Endothelial cell of umbilical vein (primary cell): ENCODE results near the gene ADARB2. TPM values are rescaled to one million over a fixed set of nuclear protein-coding genes. Genes with fewer than 3 reads are reported as not detected.

Source experiments
- BruUV-seq: library from RNA; stranded (reverse); fragments of 400-500 nt; replicated peaks from 2 replicates; lab custom pipeline; 2021; lab: Mats Ljungman, UMichigan
- CTCF ChIA-PET: fragments of 300-600, 350-600 bp; sonication (Branson Sonifier 250); formaldehyde crosslinking; loops from one replicate; lab custom pipeline; 2021; ENCODE audit warnings: antibody characterized with exemption, inconsistent platforms; lab: Charles Lee
- POLR2A ChIA-PET: fragments of 300-600, 350-600 bp; sonication (Branson Sonifier 250); formaldehyde crosslinking; loops from one replicate; lab custom pipeline; 2021; ENCODE audit warnings: antibody characterized with exemption, inconsistent platforms; lab: Charles Lee
- DNase-seq: peaks from one replicate; pipeline ENCODE4 v3.0.0-alpha.2; 2011; ENCODE audit warnings: low read depth, low spot score
- FAIRE-seq: peaks from 2 replicates; lab custom pipeline; 2011; peaks lifted over from hg19 to GRCh38; lab: Jason Lieb, UNC
- H2AFZ ChIP-seq: 2 replicates; pipeline ENCODE4 v1.6.0; 2012; ENCODE audit warnings: low read depth, low read length, control low read depth, inconsistent platforms
- H3K27ac ChIP-seq: 2 replicates; pipeline ENCODE4 v1.5.1; 2011; ENCODE audit warnings: low read depth, mild to moderate bottlenecking, control low read depth, low read length, moderate library complexity; ENCODE audit not compliant: insufficient read depth
- H3K27me3 ChIP-seq, 2 experiments: 2 replicates each; pipeline versions ENCODE4 v1.6.0 to v1.6.1; 2011; ENCODE audit warnings: low read length in 2 of 2, mixed read lengths in 1 of 2; ENCODE audit not compliant: control insufficient read depth in 2 of 2, insufficient read depth in 2 of 2
- H3K36me3 ChIP-seq, 2 experiments: 2 replicates in 1 of 2; 3 replicates in 1 of 2; pipeline ENCODE4 v1.5.1; 2011; ENCODE audit warnings: low read length in 2 of 2, mild to moderate bottlenecking in 1 of 2, moderate library complexity in 1 of 2; ENCODE audit not compliant: control insufficient read depth in 2 of 2, insufficient read depth in 2 of 2; ENCODE audit errors: extremely low read depth in 1 of 2
- H3K4me1 ChIP-seq: 3 replicates; pipeline ENCODE4 v1.5.1; 2011; ENCODE audit warnings: mild to moderate bottlenecking, low read length; ENCODE audit not compliant: control insufficient read depth, insufficient read depth; ENCODE audit errors: extremely low read depth
- H3K4me2 ChIP-seq: 2 replicates; pipeline ENCODE4 v1.6.1; 2011; ENCODE audit warnings: low read length, control low read depth, mixed read lengths; ENCODE audit not compliant: insufficient read depth
- H3K4me3 ChIP-seq, 3 experiments: fragments of 200-600 bp in 1 of 3; sonication (generic), shearing (Covaris generic) in 1 of 3; replicated peaks in 1 of 3; 2 replicates each; pipeline ENCODE4 v1.5.1; 2011 to 2016; ENCODE audit warnings: control low read depth in 3 of 3, low read length in 3 of 3, mild to moderate bottlenecking in 2 of 3, inconsistent platforms in 1 of 3, low read depth in 1 of 3, moderate library complexity in 1 of 3; ENCODE audit not compliant: insufficient read depth in 1 of 3
- H3K79me2 ChIP-seq: 2 replicates; pipeline ENCODE4 v1.6.0; 2012; ENCODE audit warnings: low read length, inconsistent platforms; ENCODE audit not compliant: control insufficient read depth, insufficient read depth
- H3K9ac ChIP-seq: replicated peaks from 2 replicates; pipeline ENCODE3; 2011; ENCODE audit warnings: low read length, control low read depth; ENCODE audit not compliant: insufficient read depth; ENCODE audit errors: extremely low read depth
- H3K9me1 ChIP-seq: replicated peaks from 3 replicates; pipeline ENCODE4 v1.6.0; 2011; ENCODE audit warnings: mild to moderate bottlenecking, low read length; ENCODE audit not compliant: control insufficient read depth, insufficient read depth; ENCODE audit errors: extremely low read depth
- H3K9me3 ChIP-seq: replicated peaks from 2 replicates; pipeline ENCODE4 v1.5.1; 2012; ENCODE audit warnings: low read length, inconsistent platforms; ENCODE audit not compliant: control insufficient read depth, insufficient read depth
- H4K20me1 ChIP-seq: replicated peaks from 2 replicates; pipeline ENCODE3; 2011; ENCODE audit warnings: mild to moderate bottlenecking, low read length; ENCODE audit not compliant: control insufficient read depth, insufficient read depth; ENCODE audit errors: extremely low read depth
- CTCF ChIP-seq, 2 donors: IDR thresholded peaks; 1 replicate in 1 of 2; 2 replicates in 1 of 2; pipeline ENCODE4 v1.5.1; 2011; ENCODE audit warnings: low read length in 2 of 2, mild to moderate bottlenecking in 2 of 2, moderate library complexity in 2 of 2, control low read depth in 1 of 2, inconsistent platforms in 1 of 2, low read depth in 1 of 2; ENCODE audit not compliant: insufficient read depth in 1 of 2; ENCODE audit errors: extremely low read depth in 1 of 2
- EZH2 ChIP-seq: IDR thresholded peaks from 2 replicates; pipeline ENCODE4 v1.6.1; 2012; ENCODE audit warnings: borderline replicate concordance, low read depth, mild to moderate bottlenecking, moderate library complexity, low read length, inconsistent platforms; ENCODE audit not compliant: severe bottlenecking
- FOS ChIP-seq: IDR thresholded peaks from 2 replicates; pipeline ENCODE4 v1.6.1; 2011; ENCODE audit warnings: mild to moderate bottlenecking, low read length, moderate library complexity, borderline replicate concordance; ENCODE audit not compliant: insufficient read depth
- GATA2 ChIP-seq: IDR thresholded peaks from 2 replicates; pipeline ENCODE4 v1.7.0; 2011; ENCODE audit warnings: low read depth, mild to moderate bottlenecking, moderate library complexity, mixed read lengths, low read length; ENCODE audit not compliant: insufficient read length, insufficient read depth
- JUN ChIP-seq: IDR thresholded peaks from 2 replicates; pipeline ENCODE4 v1.6.1; 2011; ENCODE audit warnings: borderline replicate concordance, low read depth; ENCODE audit not compliant: insufficient read length, insufficient read depth
- MAX ChIP-seq: IDR thresholded peaks from 2 replicates; pipeline ENCODE4 v1.6.1; 2011; ENCODE audit not compliant: insufficient read depth, insufficient read length
- MYC ChIP-seq: IDR thresholded peaks from one replicate; pipeline ENCODE4 v1.6.1; 2011; ENCODE audit warnings: mild to moderate bottlenecking, low read depth, low read length
- POLR2A ChIP-seq: IDR thresholded peaks from 2 replicates; pipeline ENCODE4 v1.6.1; 2012; ENCODE audit warnings: low read depth, mild to moderate bottlenecking, control low read depth, low read length
- POLR2AphosphoS5 ChIP-seq: IDR thresholded peaks from 2 replicates; pipeline ENCODE4 v1.6.1; 2012; ENCODE audit warnings: low read depth, mild to moderate bottlenecking, control low read depth, low read length, moderate library complexity; ENCODE audit not compliant: insufficient read depth
- dilution Hi-C: fragments of 300-500 bp; cut with MboI; formaldehyde crosslinking; loops from one replicate; pipeline ENCODE4 v1.15.0; 2019; ENCODE audit warnings: low sequenced_read_pairs; ENCODE audit not compliant: extremely low pct_ligation_motif_present
- intact Hi-C: fragments of 100-400 bp; cut with micrococcal nuclease; formaldehyde crosslinking; loops from one replicate; pipeline ENCODE4 v1.10.0; 2022
- polyA plus RNA-seq, 4 experiments: library from polyadenylated mRNA; depleted of rRNA in 3 of 4; stranded (reverse) in 3 of 4; unstranded in 1 of 4; fragments of >200 nt; gene quantifications; 2 replicates each; pipeline versions ENCODE4 v1.2.1 to v1.2.3, GENCODE V29; 2011 to 2012; ENCODE audit warnings: missing spikeins in 1 of 4
- total RNA-seq: library from RNA; stranded (reverse); gene quantifications from 2 replicates; pipeline ENCODE4 v1.2.3, GENCODE V29; 2021

Gene ADARB2
- total and polyA plus RNA-seq, 2 donors (not counting 3 experiments of a cell fraction or from before 2014, with no cell fraction given), result not detected

- Histone ChIP-seq H3K4me1 (no peaks in the 10 kb centered on the region), H3K36me3 (no peaks in the 10 kb centered on the region), H3K9ac (no peak overlapping the region), H4K20me1 (no peaks in the 10 kb centered on the region), H3K4me2 (no peak overlapping the region), H3K4me3 (no peak overlapping the region), H3K27me3 (no peaks in the 10 kb centered on the region), H3K9me1 (no peaks in the 10 kb centered on the region), H3K27ac (no peak overlapping the region), H3K9me3 (peaks cover 13% of the 10 kb centered on the region), H2AFZ (no peak overlapping the region), H3K79me2 (no peaks in the 10 kb centered on the region)
- dilution Hi-C loops (no loop called here), intact Hi-C loops (no loop called here)
- POLR2A ChIA-PET, result no interaction called here
- BruUV-seq, result no TSS peak
- no peak for DNase-seq
- FAIRE-seq, result no peak
- CTCF ChIA-PET, result no interaction called here
- TF ChIP-seq CTCF (IDR thresholded peaks at IDR 0.05; ENCODE audit: extremely low read depth in 1 of 2, insufficient read depth in 1 of 2, low read depth in 1 of 2, low read length in 2 of 2) (no peak), POLR2AphosphoS5 (no peak), FOS (no peak), POLR2A (no peak)
These were observed 102.0 kb downstream of the ADARB2 start for GRCh38 chr10:1635340-1635739.

DNA sequence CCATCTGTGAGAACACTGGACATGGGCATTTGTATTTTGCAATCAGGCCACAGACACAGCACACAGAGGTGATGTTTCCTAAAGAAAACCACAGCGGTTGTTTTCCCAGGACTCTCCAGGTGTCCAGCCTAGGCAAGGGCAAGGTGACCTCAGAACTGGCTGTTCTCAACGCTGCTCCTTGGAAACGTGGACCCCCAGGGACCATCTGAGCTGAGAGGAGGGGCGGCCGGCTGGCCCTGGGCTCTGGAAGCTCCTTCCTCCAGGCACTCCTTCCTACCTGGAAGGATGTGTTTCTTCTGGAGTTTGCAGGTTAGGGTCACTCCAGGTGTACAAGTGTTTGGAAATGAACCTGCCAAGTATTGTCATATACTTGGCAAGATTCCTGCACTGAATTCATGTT, 103.1 kb downstream of the ADARB2 start:
- no peak overlapping the region for H3K9ac ChIP-seq
- no peaks in the 10 kb centered on the region for H3K79me2 ChIP-seq
- no peaks in the 10 kb centered on the region for H3K4me1 ChIP-seq
- H3K27me3 ChIP-seq, result no peaks in the 10 kb centered on the region
- no peaks in the 10 kb centered on the region for H3K9me1 ChIP-seq
- no peak overlapping the region for H3K4me3 ChIP-seq
- H3K4me2 ChIP-seq, result no peak overlapping the region
- intact Hi-C loops, result no loop called here
- no peak overlapping the region for H3K27ac ChIP-seq
- FAIRE-seq, result no peak
- dilution Hi-C loops, result no loop called here
- no peak overlapping the region for H2AFZ ChIP-seq
- ChIA-PET POLR2A (no interaction called here), CTCF (no interaction called here)
- no peaks in the 10 kb centered on the region for H4K20me1 ChIP-seq
- BruUV-seq, result no TSS peak
- TF ChIP-seq GATA2, result no peak
- no peak for TF ChIP-seq MAX
- TF ChIP-seq EZH2, result no peak
- no peak for TF ChIP-seq POLR2A
- no peak for TF ChIP-seq POLR2AphosphoS5
- no peak for TF ChIP-seq MYC
- no peak for TF ChIP-seq JUN
- H3K36me3 ChIP-seq, result no peaks in the 10 kb centered on the region
- no peak for DNase-seq
- H3K9me3 ChIP-seq, result peaks cover 13% of the 10 kb centered on the region
